Measurements from ENCODE around the gene SETD9. TPM values are rescaled to one million over a fixed set of nuclear protein-coding genes. Genes with fewer than 3 reads are reported as not detected.
A peak's percentile ranks its signal among the peaks of the same experiment; 100 is the strongest.

SETD9 gene
- total and polyA plus RNA-seq, 9 of the 15 experiments (the other 6 are each of a cell fraction or from before 2014, with no cell fraction given), result 10.8 to 32.6 (median 19.8) TPM

DNA sequence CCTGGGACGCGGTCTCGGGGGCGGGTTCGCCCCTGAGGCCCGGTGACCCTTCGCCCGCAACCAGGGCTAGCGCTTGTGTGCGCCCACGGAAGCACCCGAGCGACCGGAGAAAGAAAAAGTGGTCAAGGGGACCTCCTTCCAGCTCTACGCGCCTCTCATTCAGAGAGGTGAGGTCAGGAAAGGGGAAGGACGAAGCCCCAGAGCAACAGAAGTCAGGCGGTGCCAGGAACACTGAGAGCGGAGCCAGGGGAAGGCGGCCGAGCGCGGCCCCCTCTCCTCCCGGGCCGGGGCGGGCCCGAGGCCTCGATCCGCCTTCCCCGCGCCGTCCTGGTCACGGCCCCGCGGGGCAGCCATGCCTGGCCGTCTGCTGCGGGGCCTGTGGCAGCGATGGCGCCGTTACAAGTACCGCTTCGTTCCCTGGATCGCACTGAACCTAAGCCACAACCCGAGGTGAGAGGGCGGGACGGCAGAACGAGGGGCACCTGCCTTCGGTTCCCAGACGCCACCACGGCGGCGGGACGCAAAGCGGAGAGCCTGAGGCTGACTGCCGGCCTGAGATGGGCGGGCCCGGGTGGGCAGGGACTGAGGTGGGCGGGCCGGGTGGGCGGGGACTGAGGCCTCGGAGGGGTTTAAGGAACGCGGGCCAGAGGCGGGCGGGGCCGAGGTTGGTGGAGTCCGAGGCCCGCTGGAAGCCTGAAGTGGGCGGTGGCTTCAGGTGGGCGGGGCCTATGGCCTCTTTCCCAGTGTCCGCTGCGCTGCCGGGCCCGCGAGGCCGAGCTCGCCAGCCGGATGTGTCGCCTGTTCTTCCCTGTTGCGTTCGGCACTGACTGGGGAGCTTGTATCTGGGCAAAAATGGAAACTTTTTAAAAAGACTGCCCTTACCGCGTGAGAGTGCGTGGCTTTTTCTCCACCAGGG is at the start of gene SETD9 (continued):
- TF ChIP-seq, protein P1, sequence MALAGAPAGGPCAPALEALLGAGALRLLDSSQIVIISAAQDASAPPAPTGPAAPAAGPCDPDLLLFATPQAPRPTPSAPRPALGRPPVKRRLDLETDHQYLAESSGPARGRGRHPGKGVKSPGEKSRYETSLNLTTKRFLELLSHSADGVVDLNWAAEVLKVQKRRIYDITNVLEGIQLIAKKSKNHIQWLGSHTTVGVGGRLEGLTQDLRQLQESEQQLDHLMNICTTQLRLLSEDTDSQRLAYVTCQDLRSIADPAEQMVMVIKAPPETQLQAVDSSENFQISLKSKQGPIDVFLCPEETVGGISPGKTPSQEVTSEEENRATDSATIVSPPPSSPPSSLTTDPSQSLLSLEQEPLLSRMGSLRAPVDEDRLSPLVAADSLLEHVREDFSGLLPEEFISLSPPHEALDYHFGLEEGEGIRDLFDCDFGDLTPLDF (CRISPR knock-in tag; IDR thresholded peaks at IDR 0.05), result no peak
- TF ChIP-seq FOXM1 (IDR thresholded peaks at IDR 0.05; ENCODE audit: low read depth) (no peak), FOXM1 (CRISPR knock-in tag; IDR thresholded peaks at IDR 0.05; ENCODE audit: low read depth) (0 out of 2 replicates have a peak, but pooled peaks have one; percentile 47), GABPA (tag; conservative IDR thresholded peaks at IDR 0.05; ENCODE audit: low read depth) (peak; percentile 81), L3MBTL2 (IDR thresholded peaks at IDR 0.05) (peak; percentile 72), ZNF165 (CRISPR knock-in tag; IDR thresholded peaks at IDR 0.05; ENCODE audit: borderline replicate concordance) (no peak), SMARCB1 (IDR thresholded peaks at IDR 0.05; ENCODE audit: insufficient read length, low read depth) (no peak), CREBBP (IDR thresholded peaks at IDR 0.05; ENCODE audit: low read depth, low read length) (no peak), RBM17 (IDR thresholded peaks at IDR 0.05; ENCODE audit: borderline replicate concordance, low read depth, low read length) (no peak), PCBP1 (IDR thresholded peaks at IDR 0.05; ENCODE audit: low read depth, low read length, poor library complexity, severe bottlenecking) (peak; percentile 43), TAF9B (IDR thresholded peaks at IDR 0.05; ENCODE audit: partially characterized antibody) (peak; percentile 70)
- TF ChIP-seq, protein P2, sequence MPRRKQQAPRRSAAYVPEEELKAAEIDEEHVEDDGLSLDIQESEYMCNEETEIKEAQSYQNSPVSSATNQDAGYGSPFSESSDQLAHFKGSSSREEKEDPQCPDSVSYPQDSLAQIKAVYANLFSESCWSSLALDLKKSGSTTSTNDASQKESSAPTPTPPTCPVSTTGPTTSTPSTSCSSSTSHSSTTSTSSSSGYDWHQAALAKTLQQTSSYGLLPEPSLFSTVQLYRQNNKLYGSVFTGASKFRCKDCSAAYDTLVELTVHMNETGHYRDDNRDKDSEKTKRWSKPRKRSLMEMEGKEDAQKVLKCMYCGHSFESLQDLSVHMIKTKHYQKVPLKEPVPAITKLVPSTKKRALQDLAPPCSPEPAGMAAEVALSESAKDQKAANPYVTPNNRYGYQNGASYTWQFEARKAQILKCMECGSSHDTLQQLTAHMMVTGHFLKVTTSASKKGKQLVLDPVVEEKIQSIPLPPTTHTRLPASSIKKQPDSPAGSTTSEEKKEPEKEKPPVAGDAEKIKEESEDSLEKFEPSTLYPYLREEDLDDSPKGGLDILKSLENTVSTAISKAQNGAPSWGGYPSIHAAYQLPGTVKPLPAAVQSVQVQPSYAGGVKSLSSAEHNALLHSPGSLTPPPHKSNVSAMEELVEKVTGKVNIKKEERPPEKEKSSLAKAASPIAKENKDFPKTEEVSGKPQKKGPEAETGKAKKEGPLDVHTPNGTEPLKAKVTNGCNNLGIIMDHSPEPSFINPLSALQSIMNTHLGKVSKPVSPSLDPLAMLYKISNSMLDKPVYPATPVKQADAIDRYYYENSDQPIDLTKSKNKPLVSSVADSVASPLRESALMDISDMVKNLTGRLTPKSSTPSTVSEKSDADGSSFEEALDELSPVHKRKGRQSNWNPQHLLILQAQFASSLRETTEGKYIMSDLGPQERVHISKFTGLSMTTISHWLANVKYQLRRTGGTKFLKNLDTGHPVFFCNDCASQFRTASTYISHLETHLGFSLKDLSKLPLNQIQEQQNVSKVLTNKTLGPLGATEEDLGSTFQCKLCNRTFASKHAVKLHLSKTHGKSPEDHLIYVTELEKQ (CRISPR knock-in tag; IDR thresholded peaks at IDR 0.05), result no peak
- TF ChIP-seq, protein P3, sequence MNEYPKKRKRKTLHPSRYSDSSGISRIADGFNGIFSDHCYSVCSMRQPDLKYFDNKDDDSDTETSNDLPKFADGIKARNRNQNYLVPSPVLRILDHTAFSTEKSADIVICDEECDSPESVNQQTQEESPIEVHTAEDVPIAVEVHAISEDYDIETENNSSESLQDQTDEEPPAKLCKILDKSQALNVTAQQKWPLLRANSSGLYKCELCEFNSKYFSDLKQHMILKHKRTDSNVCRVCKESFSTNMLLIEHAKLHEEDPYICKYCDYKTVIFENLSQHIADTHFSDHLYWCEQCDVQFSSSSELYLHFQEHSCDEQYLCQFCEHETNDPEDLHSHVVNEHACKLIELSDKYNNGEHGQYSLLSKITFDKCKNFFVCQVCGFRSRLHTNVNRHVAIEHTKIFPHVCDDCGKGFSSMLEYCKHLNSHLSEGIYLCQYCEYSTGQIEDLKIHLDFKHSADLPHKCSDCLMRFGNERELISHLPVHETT (CRISPR knock-in tag; conservative IDR thresholded peaks at IDR 0.05 in 1 of 2, IDR thresholded peaks at IDR 0.05 in 1 of 2), result peak in 1 of 2 experiments; percentile 88; a peak in 2 of 4 replicates

All from K562 (cell line).